GM13977 (cell line): Measurements from ENCODE around the gene THOC2.
"Not testable (repeated sequence)": the region's sequence is repeated elsewhere in the genome, so short reads cannot be mapped to it uniquely, and the experiment has no call there.

Source experiments
- DNase-seq: peaks from one replicate; pipeline ENCODE4 v3.0.0; 2012; ENCODE audit warnings: low spot score
- CTCF ChIP-seq: IDR thresholded peaks from 2 replicates; pipeline ENCODE4 v1.5.1; 2012; ENCODE audit warnings: mild to moderate bottlenecking, control low read depth; ENCODE audit not compliant: insufficient read depth; ENCODE audit errors: extremely low read depth, missing control alignments
- in situ Hi-C: fragments of 300-500 bp; cut with MboI; formaldehyde crosslinking; loops from one replicate; pipeline ENCODE4 v1.12.0; 2022; ENCODE audit warnings: low sequenced_read_pairs, low pct_unique_long_range_greater_than_20kb, mixed read lengths, inconsistent platforms; ENCODE audit not compliant: unreplicated experiment

Gene THOC2

GRCh38 chrX:123731987-123732669, 724 bp downstream of the THOC2 start:
- peak; percentile 17 for DNase-seq
- in situ Hi-C loops: no loop called here
- TF ChIP-seq CTCF: no peak

- in situ Hi-C loops: no loop called here
- DNase-seq: peak; percentile 17
- TF ChIP-seq CTCF: no peak
Observed at GRCh38 chrX:123731258-123731986, 1.4 kb downstream of the THOC2 start.

GRCh38 chrX:123728554-123728953, 4.3 kb downstream of the THOC2 start:
- in situ Hi-C loops: no loop called here
- TF ChIP-seq CTCF: no peak
- no peak for DNase-seq

GRCh38 chrX:123728016-123728415, 4.8 kb downstream of the THOC2 start:
- TF ChIP-seq CTCF: no peak
- no peak for DNase-seq
- in situ Hi-C loops: no loop called here

- DNase-seq, in situ Hi-C loops: not testable (repeated sequence)
Observed at GRCh38 chrX:123722193-123722592, 10.7 kb downstream of the THOC2 start.

- in situ Hi-C loops: no loop called here
- TF ChIP-seq CTCF: no peak
- DNase-seq: no peak
Observed at GRCh38 chrX:123720486-123720885, 12.4 kb downstream of the THOC2 start.

GRCh38 chrX:123713841-123714240, 19.0 kb downstream of the THOC2 start:
- in situ Hi-C loops: no loop called here
- TF ChIP-seq CTCF: no peak
- DNase-seq: no peak
